GM18870 (cell line): ENCODE results near the gene NLK.

Experiments
- ATAC-seq: cut with Tn5 transposase; IDR thresholded peaks from one replicate; pipeline ENCODE4 v1.9.1; 2021; ENCODE audit warnings: moderate library complexity; ENCODE audit not compliant: unreplicated experiment

NLK gene

DNA sequence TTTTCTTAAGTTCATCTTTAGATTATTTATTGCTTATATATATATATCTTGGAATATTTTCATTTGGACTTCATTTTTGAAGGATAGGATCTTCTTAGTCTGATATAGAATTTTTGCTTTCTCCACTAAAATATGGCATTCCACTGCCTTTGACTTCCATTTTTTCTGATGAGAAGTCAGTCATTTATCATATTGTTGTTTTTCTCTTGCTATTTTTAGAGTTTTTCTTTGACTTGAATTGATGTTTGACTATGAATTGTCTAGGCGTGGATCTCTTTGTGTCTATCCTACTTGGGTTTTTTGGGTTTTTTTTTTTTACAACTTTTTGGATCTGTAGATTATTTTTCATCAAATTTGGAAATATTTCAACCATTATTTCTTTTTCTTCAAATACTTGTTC, 67.7 kb downstream of the NLK start:
- no peak for ATAC-seq

DNA sequence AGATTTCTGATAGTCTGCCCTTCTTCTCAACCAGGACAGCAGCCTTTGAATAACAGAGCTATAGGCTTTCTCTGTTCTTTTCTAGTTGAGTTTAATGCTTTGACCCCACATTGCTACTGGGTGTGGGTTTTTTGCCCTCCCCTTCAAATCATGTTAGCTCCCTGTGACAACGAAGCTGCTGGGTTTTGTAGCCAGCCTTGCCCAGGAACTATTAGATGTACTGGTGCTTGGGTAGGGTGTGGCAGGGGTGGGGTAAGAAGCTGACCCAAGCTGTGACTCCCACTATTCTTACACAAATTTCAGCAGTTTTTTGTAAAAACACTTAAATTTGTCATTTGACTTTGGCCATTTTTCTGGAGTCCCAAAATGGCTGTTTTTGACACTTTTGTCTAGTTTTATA, 69.7 kb downstream of the NLK start:
- ATAC-seq, result no peak

DNA sequence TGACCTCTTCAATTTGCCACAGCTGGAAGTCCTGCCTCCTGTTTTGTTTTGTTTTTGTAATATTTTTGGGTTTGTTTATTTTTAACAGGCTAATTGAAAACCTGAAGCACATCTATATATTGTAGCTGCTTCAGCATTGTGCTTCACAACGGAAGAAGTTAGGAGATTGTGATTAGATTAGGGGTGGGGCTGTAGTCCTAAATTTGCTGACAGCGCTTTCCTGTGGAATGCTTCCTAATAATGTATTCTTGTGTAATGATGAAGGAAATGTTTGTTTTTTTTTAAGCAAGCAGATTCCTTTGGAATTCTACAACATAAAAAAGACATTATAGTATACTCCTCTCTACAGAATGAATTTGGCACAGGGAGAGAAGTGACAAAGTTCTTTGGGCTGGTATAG, 70.1 kb downstream of the NLK start:
- no peak for ATAC-seq

DNA sequence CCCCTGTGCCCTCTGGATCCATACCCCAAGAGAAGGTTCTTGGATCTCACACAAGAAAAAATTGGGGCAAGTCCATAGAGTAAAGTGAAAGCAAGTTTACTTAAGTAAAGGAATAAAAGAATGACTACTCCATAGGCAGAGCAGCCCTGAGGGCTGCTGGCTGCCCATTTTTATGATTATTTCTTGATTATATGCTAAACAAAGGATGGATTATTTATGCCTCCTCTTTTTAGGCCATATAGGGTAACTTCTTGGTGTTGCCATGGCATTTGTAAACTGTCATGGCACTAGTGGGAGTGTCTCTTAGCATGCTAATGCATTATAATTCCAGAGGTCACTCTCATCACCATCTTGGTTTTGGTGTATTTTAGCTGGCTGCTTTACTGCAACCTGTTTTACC, 70.8 kb downstream of the NLK start:
- ATAC-seq, result no peak

DNA sequence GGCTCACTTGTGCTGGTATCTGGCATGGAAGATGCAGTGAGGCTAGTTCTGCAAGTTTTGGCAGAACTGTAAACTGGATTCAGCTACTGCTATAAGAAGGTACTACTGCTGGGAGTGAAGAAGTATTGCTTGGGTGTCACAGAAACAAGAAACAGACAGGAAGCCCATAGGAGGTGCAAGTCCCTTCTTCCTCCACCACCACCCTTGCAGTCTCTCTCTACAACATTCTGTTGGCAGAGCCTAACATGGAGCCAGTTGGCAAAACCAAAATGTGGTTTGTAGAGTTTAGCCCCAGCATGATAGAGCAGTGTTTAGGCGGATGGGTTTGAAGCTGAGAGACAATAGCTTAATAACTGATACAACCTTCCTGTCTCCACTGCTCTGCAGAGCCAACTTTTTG, 72.6 kb downstream of the NLK start:
- no peak for ATAC-seq

DNA sequence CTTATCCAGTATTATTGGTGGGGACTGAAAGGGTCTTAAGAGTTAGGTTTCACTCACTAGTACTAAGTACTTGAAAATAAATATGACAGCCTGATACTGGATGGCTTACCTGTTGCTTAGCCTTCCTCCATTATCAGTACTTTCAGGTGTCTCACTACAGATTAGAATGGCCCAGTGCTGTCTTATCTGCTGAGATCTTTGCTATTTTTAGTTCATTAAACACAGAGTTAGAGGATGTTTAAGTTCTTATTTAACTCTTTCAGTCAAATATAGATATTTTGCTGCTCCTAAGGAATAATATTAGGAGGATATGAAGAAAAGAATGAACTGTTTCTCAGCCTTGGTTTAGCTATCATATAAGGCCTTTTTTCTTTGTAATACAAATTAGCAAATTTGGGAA, 74.8 kb downstream of the NLK start:
- no peak for ATAC-seq

DNA sequence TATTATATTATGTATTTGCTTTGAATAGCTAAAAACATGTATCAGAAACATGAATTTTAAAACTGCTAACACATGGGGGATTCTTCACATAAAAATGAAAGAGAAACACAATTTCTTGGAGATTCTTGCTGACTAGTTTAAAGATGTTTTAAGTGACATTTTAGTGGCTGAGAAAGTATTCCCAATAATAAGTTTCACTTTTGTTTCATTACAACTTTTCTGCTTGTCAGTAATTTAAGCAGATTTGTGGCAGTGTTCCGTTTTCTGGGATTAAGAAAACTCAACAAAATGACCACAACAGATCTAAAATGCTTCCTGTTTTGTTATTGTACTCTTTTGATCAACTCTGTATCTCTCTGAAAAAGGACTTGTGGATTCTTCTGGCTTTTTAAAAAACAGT, 75.9 kb downstream of the NLK start:
- no peak for ATAC-seq

DNA sequence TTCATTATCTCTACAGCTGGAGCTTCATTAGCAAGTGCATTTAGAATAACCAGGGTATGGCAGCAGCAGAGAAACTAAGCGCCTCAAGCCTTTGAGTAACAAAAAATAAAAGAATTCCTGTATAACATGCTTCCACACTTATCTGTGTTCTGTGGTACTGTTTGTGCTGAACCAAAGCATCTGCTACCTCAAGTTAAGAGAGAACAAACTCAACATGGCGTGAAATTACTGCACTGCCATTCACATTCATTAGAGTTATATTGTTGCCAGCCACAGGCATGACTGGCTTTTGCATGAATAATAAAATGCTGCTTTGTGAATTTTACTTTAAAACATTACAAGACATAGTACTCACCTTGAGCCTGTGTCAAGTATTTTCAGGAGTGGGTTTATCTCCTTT, 76.6 kb downstream of the NLK start:
- no peak for ATAC-seq

DNA sequence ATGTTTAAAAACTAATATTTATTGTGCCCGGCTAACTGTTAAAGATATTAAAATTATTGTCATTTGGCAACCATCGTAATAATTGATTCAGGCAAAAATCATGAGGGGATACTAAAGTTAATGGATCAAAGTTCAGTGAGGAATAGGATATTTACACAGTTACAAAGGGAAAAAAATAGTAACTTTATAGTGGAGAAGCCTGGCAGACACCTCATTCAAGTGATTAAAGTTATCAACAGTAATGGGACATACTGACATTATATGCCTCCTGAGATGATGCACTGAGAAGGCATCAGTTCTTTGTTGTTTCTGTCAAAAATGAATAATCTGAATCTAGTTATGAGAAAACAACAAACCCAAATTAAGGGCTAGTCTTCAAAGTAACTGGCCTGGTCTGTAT, 77.1 kb downstream of the NLK start:
- ATAC-seq, result no peak

DNA sequence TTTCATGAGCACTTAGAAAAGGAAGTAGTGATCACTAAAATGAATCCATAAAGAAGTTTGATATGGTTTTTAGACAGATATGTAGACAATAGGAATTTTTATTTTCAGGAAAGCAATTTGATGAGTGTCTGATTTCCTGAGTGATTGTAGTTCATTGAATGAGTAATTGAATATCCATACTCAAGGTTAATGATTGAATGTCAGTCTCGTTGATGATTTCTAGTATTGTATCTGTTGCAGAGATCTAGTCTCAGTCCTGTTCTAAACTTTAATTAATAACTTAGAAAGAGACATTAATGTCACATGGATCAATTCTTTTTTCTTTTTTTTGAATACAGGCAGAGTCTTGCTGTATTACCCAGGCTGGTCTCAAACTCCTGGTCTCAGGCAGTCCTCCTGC, 78.3 kb downstream of the NLK start:
- no peak for ATAC-seq

DNA sequence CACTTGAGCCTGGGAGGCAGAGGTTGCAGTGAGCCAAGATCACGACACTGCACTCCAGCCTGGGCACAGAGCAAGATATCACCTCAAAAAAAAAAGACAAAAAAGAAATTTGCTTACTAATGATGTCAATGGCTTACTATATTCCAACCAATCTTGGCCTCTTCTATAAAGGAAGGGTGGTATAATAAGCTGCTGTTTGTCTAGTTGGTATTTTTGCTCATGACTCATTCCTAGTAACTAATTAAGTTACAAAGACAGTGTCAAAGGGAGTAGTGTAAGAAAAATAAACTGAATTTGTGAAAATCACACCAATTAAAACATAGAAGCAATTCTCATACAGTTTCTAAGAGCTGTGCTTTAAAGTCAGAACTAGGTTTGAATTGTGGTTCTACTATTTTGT, 82.5 kb downstream of the NLK start:
- ATAC-seq, result no peak

DNA sequence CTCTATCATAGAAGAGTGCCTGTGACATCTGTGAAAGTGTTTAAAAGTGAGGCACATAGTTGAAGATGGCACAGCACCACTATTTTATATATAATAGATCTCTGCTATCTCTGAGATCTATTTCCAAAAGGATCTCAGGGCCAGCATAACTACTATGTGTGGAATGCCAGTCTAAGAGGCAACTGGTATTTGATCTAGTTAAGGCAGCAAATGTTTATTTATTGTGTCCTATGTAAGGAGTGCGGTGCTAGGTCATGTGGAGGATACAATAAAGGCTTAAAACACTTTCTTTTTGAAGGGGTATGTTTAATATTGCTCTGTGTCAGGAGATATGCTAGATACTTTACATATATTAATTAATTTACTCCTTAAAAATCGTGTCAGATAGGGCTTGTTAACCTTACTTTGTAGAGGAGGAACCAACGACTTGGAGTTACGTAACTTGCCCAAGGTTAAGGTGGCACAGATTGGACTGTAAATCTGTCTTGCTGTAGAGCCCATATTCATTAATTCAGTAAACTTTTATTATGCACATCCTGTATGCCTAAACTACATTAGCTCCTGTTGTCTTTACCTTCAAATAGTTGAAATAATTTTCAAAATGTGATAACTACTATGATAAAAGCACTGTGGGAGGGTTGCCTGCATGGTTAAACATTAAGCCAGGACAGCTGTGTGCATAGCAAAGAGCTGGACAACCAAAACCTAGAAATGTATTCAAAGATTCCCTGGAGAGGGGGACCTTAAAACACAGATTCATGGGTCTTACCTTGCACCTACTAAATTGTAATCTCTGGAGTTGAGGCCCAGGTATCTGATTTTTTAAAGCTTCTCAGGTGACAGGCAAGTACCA, 83.3 kb downstream of the NLK start:
- no peak for ATAC-seq

DNA sequence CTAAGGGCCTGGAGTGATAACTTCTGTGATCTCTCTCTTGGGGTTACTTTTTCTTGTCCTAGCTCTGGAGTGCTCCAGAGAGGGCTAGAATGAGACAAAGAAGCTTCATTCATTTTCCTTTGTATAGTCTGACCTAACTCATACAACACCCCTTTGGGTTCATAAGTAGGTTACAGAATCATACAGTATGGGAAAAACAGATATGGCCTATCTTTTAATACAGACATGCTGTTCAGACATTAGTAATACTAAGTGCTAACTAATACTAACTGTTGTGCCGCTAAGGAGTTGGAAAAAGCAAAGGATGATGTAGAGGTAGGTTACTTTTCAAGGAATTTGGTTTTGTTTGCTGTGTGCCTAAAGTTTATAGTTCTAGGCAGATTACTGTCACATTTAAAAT, 84.7 kb downstream of the NLK start:
- no peak for ATAC-seq

DNA sequence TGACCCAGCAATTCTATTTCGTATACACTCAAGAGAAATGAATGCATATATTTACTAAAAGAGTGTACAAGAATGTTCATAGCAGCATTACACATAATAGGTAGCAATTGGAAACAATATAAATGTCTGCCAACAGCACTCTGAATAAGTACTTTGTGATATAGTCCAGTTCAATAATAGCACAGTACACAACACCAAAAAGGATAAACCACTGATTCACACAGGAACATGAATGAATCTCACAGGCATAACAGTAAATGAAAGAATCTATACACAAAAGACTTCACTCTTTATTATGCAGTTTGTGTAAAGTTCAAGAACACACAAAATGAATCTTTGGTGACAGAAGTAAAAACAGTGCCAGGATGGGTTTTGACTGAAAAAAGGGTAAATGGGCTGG, 86.3 kb downstream of the NLK start:
- ATAC-seq, result no peak

DNA sequence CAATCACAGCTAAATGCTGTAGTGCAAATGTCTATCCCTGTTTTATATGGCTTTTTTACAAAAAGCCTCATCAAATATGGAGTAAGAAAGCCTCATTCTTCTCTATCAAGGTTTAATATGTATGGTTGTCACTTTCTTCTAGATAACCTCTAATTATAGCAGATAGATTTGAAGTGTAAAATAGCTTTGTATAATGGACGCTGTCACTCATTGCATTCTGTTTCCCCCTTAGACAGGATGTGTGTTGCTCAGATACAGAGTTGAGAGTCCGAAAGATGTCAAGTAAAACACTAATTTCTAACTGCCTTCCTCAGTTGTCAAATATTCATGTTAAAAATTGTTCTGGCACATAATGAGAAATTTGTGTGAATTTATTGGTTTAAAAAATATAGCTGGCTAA, 88.0 kb downstream of the NLK start:
- ATAC-seq, result no peak

DNA sequence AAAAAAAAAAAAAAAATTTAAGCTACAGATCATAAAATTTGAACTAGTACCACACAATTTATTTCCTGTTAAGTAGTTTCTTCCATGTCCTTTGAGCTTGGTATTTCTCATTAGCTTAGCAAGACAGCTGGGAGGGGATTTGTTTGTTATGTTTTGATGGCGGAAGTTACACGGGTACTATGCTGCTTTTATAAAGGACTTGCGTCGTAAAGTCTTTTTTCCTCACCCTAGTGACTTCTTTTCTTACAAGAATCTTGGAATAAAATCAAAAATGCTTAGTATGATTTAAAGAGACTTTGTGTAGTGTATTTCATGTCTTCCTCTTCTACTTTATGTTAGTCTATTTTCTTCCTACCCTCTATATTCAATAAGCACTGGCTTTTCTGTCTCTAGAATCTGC, 89.1 kb downstream of the NLK start:
- ATAC-seq, result no peak

DNA sequence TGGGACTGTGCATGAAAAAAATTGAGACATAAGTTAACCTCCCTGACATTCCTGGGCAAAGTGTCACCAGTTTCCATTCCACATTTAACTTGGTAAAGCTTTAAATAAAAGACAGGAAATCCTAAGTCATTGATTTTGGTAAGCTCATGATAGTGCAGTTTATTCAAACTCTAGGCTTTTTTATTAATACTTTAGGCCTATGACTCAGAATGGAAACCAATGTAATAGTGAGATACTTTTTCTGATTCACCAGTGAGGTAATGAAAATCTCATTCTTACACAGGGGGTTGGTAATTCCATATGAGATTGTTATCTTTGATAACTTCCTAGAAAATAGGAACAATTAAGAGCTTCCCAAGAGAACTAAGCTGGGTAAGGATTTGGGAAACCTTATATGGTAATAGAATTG, 91.1 kb downstream of the NLK start:
- ATAC-seq, result no peak

DNA sequence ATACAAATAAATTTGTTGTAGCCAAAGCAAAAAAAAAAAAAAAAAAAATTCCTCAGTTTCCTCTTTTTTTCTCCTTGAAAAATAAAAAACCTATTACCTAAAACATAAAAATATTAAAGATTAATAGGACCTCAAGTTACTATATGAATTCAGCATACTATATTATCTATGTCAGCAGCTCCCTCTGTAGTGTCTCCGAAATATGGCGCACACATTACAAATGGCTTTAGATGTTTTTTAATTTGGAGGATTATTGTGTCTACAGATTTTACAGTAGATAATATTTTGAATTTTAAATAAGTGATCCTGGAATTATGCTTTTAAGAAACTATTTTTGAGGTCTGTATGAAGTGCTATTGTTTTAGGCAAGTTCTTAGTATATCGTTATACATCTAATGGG, 94.4 kb downstream of the NLK start:
- no peak for ATAC-seq

DNA sequence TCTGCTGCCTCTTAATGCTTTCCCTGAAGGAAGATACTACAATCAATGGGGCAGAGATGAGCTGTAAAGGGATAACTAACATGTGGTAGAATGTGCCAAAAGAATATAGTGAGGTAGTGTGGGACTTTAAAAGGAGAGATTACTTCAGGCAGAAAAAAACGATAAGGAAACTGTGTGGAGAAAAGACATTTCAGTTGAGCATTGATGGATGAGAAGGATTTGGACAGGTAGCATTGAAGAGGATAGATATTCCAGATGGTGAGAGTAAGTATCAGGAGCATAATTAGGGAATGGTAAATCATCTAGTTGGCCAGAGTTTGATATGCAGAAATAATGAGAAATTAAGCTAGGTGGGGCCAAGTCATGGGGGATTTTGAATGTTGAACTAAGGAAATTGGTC, 97.3 kb downstream of the NLK start:
- ATAC-seq, result no peak

DNA sequence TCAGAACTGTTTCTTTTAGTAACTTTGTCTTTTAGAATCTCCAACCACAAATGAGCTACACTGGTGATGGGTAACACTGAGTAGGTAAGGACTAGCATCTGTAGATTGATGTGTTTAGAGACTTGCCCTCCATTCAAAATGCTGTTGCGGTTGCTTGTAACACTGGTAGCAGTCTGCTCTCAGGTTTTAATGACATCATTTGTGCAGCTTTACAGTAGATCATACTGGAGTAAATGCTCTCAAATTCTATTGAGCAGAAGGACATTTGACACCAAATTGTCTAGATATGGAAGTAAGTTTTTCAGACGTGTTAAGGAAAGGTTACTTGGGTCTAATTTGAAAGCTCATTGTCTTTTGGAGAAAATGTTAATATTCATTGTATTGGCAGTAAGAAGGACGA, 98.8 kb downstream of the NLK start:
- no peak for ATAC-seq

DNA sequence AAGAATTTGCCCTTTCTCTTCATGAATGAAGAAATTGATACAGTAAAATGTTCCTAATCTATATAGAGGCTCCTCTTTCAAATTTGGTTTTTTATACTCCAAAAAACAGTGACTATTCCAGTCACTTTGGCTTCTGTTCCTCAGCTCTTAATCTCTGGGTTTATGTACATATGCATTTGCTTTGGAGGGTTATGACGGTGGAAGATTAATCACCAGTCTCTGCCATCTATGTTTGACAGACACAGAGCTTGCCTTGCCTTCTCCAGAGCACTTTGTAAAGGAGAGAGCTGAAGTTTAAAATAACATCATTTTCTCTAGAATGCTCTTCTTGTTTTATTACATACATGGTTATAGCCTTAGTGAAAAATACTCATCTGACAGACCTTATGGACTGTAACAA, 99.3 kb downstream of the NLK start:
- ATAC-seq, result no peak

DNA sequence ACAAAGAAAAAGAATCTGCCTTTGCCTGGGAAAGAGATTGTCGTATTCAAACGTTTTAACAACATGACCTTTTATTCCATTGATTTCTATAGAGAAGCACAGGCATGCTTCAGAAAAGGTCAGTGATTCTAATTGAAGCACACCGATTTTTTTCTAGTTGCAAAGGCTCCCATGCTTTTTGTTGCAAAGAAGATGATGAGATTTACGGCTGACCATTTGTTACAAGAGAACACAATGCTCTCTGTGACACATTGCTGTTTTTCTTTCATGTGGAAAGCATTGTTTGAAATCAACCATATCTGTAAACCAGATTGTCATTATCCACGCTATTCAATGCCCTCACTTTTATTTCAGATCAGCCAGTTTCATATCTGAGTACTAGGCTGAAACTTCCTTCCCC, 99.8 kb downstream of the NLK start:
- no peak for ATAC-seq

DNA sequence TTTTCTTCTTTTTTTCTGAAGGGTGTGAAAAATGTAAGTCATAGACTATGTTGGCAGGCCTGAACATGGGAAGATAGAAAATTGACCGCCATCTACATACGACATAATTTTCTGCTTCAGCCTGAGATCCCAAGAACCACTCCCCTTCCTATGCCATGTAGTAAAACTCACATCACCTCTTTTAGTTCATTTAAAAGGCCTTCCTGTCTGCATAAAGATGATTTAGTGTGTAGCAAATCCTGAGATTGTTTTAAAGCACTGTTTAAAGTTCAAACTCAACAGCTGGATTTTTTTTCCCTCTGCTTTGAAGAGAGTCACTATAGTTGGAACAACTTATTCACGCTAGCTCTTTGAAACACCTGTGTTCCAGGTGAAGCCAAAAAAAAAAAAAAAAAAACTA, 101.5 kb downstream of the NLK start:
- ATAC-seq, result no peak
